Smooth muscle cell (in vitro differentiated cells): ENCODE measurements around the gene BBS9. TPM values are rescaled to one million over a fixed set of nuclear protein-coding genes. Genes with fewer than 3 reads are reported as not detected.

ENCODE experiments used
- DNase-seq: peaks from one replicate; lab custom pipeline; 2025; ENCODE audit not compliant: unreplicated experiment; lab: John Stamatoyannopoulos, UW
- H2AFZ ChIP-seq: fragments of 200-600 bp; sonication (generic); 2 replicates; pipeline ENCODE4 v1.6.0; 2016; ENCODE audit warnings: antibody characterized with exemption, low read depth, mild to moderate bottlenecking
- H3F3A ChIP-seq: fragments of 200-600 bp; sonication (generic); 2 replicates; pipeline ENCODE4 v1.6.0; 2017; ENCODE audit warnings: antibody characterized with exemption, low read depth
- H3K27ac ChIP-seq: fragments of 200-600 bp; sonication (generic); 2 replicates; pipeline ENCODE4 v1.5.1; 2016; ENCODE audit warnings: low read depth, mild to moderate bottlenecking
- H3K27me3 ChIP-seq: fragments of 200-600 bp; sonication (generic); 2 replicates; pipeline ENCODE4 v1.6.1; 2016; ENCODE audit warnings: low read depth, mild to moderate bottlenecking
- H3K36me3 ChIP-seq: fragments of 200-600 bp; sonication (generic); 2 replicates; pipeline ENCODE4 v1.5.1; 2016; ENCODE audit warnings: low read depth
- H3K4me1 ChIP-seq: fragments of 200-600 bp; sonication (generic); 2 replicates; pipeline ENCODE4 v1.5.1; 2016; ENCODE audit warnings: low read depth
- H3K4me2 ChIP-seq: fragments of 200-600 bp; sonication (generic); 2 replicates; pipeline ENCODE4 v1.6.0; 2016; ENCODE audit warnings: mild to moderate bottlenecking
- H3K4me3 ChIP-seq: fragments of 200-600 bp; sonication (generic); 2 replicates; pipeline ENCODE4 v1.5.1; 2016; ENCODE audit warnings: mild to moderate bottlenecking
- H3K79me2 ChIP-seq: fragments of 200-600 bp; sonication (generic); 2 replicates; pipeline ENCODE4 v1.6.0; 2016; ENCODE audit warnings: low read depth, mild to moderate bottlenecking
- H3K9ac ChIP-seq: fragments of 200-600 bp; sonication (generic); 2 replicates; pipeline ENCODE4 v1.6.0; 2016; ENCODE audit warnings: low read depth
- H3K9me3 ChIP-seq: fragments of 200-600 bp; sonication (generic); replicated peaks from 2 replicates; pipeline ENCODE4 v1.5.1; 2016; ENCODE audit warnings: low read depth
- H4K20me1 ChIP-seq: fragments of 200-600 bp; sonication (generic); 2 replicates; pipeline ENCODE4 v1.6.0; 2016; ENCODE audit warnings: low read depth
- CTCF ChIP-seq: fragments of 200-600 bp; sonication (generic); IDR thresholded peaks from 2 replicates; pipeline ENCODE4 v1.5.1; 2017; ENCODE audit warnings: borderline replicate concordance, mild to moderate bottlenecking, antibody characterized with exemption; ENCODE audit not compliant: insufficient read depth, poor library complexity, severe bottlenecking
- WGBS: methylation state at CpG from one replicate; pipeline ENCODE4 v1.1.7; 2016; ENCODE audit warnings: low lambda C conversion rate; 5-methylcytosine and 5-hydroxymethylcytosine counted together
- polyA plus RNA-seq: library from polyadenylated mRNA; unstranded; fragments of >200 nt; fragmentation: Nextera tagmentation; extraction: Ambion mirVana; gene quantifications from 2 replicates; pipeline ENCODE4 v1.2.1, GENCODE V29; 2016
- total RNA-seq: library from RNA; depleted of rRNA; stranded (reverse); fragments of >200 nt; gene quantifications from 2 replicates; pipeline ENCODE4 v1.2.3, GENCODE V29; 2014

Gene BBS9
- total and polyA plus RNA-seq, 2 experiments from 2014 or later: 12.8 to 19.6 TPM

DNA sequence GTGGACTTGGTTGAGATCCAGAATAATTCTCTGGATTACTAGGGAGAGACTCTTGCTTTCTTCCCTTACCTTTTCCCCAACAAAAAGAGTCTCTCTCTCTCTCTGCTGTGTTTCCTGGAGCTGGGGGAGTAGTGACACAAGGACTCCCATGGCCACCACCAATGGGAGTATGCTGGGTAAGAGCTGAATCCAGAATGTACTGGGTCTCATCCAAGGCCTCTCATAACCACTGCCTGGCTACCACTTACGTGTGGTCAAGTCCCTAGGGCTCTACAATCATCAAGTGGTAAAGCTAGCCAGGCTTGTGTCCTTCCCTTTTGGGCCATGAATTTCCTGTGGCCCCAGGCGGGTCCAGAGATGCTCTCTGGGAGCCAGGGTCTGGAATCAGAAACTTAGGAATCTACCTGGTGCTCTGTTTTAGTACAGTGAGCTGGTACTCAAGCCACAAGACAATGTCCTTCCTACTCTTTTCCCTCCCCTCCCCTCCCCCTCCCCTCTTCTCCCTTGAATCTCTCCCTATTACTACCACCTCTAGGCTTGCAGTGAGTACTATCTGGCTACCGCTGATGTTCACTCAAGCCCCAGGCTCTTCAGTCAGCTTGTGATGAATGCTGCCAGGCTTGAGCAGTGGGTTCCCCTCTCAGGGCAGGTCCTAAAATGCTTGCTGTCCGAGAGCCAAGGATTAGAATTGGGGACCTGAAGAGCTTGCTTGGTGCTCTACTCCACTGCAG is 196.6 kb downstream of the BBS9 start:
- no peak for DNase-seq
- Histone ChIP-seq H3K4me3 (no peak overlapping the region), H2AFZ (no peak overlapping the region), H3K9me3 (no peaks in the 10 kb centered on the region), H3K4me1 (no peaks in the 10 kb centered on the region), H4K20me1 (no peaks in the 10 kb centered on the region), H3F3A (no peaks in the 10 kb centered on the region), H3K79me2 (no peaks in the 10 kb centered on the region), H3K27me3 (no peaks in the 10 kb centered on the region), H3K9ac (no peak overlapping the region), H3K36me3 (no peaks in the 10 kb centered on the region), H3K27ac (no peak overlapping the region), H3K4me2 (no peak overlapping the region)
- WGBS: 87% methylated on average over 3 of the region's 4 CpGs
- TF ChIP-seq CTCF: no peak

GRCh38 chr7:33326485-33326848 is 197.1 kb downstream of the BBS9 start:
- Histone ChIP-seq H3F3A (no peaks in the 10 kb centered on the region), H3K36me3 (no peaks in the 10 kb centered on the region), H3K9ac (no peak overlapping the region), H3K4me1 (no peaks in the 10 kb centered on the region), H3K4me3 (no peak overlapping the region), H3K9me3 (no peaks in the 10 kb centered on the region), H3K79me2 (no peaks in the 10 kb centered on the region), H3K27me3 (no peaks in the 10 kb centered on the region), H3K4me2 (no peak overlapping the region), H4K20me1 (no peaks in the 10 kb centered on the region), H3K27ac (no peak overlapping the region), H2AFZ (no peak overlapping the region)
- no peak for DNase-seq
- TF ChIP-seq CTCF: no peak
- WGBS: 97% methylated on average over 3 of the region's 3 CpGs

DNA sequence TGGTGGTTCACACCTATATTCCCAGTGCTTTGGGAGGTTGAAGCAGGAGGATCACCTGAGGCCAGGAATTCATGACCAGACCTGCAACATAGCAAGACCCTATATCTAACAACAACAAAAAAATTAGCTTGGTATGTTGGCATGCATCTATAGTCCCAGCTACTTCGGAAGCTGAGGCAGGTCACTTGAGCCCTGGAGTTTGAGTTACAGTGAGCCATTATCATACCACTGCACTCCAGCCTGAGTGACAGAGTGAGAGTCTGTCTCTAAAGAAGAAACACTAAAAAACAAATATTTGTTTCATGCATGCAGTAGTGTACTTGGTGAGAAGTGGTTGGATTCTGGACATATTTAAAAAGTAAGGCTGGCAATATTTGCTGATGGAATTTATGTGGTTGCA is 198.1 kb downstream of the BBS9 start:
- no peaks in the 10 kb centered on the region for H4K20me1 ChIP-seq
- no peaks in the 10 kb centered on the region for H3K27me3 ChIP-seq
- no peak overlapping the region for H2AFZ ChIP-seq
- no peak overlapping the region for H3K9ac ChIP-seq
- H3K4me3 ChIP-seq: no peak overlapping the region
- no peaks in the 10 kb centered on the region for H3K9me3 ChIP-seq
- H3K36me3 ChIP-seq: no peaks in the 10 kb centered on the region
- no peaks in the 10 kb centered on the region for H3F3A ChIP-seq
- no peaks in the 10 kb centered on the region for H3K79me2 ChIP-seq
- 75% methylated on average over 1 of the region's 1 CpG for WGBS
- no peak for TF ChIP-seq CTCF
- no peak overlapping the region for H3K4me2 ChIP-seq
- no peaks in the 10 kb centered on the region for H3K4me1 ChIP-seq
- no peak overlapping the region for H3K27ac ChIP-seq
- no peak for DNase-seq

DNA sequence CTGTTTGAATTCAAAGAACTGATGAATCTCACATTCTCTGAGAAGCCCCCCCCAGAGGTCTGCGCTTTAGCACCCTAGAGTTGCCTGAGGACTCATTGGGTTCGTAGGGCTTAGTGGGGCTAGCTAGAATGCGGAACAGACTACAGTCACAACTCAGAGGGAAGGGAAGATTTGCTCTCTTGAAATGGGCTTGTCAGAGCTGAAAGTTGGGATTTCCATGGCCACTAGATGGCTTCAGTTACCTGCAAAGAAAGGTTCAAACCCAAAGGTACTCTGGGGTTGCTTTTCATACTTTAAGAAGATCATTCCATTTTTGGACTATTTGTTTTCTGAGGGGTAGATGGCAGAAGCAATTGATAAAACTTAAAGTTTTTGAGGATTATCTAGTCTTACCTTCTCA is 205.0 kb downstream of the BBS9 start:
- WGBS: 31% methylated on average over 3 of the region's 3 CpGs
- no peak overlapping the region for H3K9ac ChIP-seq
- H3K4me2 ChIP-seq: no peak overlapping the region
- H3K4me3 ChIP-seq: no peak overlapping the region
- no peak overlapping the region for H2AFZ ChIP-seq
- no peak overlapping the region for H3K27ac ChIP-seq
- no peaks in the 10 kb centered on the region for H3K4me1 ChIP-seq
- H3K79me2 ChIP-seq: no peaks in the 10 kb centered on the region
- no peak for DNase-seq
- no peaks in the 10 kb centered on the region for H4K20me1 ChIP-seq
- H3K9me3 ChIP-seq: no peaks in the 10 kb centered on the region
- H3K36me3 ChIP-seq: no peaks in the 10 kb centered on the region
- TF ChIP-seq CTCF: peak; percentile 21
- no peaks in the 10 kb centered on the region for H3K27me3 ChIP-seq
- no peaks in the 10 kb centered on the region for H3F3A ChIP-seq
